ENCODE results near the gene FARP1.

- TF ChIP-seq CTCF (IDR thresholded peaks at IDR 0.05) (no peak), POLR2A (IDR thresholded peaks at IDR 0.05) (no peak)
Observed at GRCh38 chr13:98468929-98469328, 326.0 kb downstream of the FARP1 start.
